ENCODE data around the gene PITPNC1.

- TF ChIP-seq CTCF (IDR thresholded peaks at IDR 0.05; ENCODE audit: insufficient read depth, low read depth, low read length) (no peak), EZH2 (IDR thresholded peaks at IDR 0.05; ENCODE audit: insufficient read depth, low read length) (no peak)
These were observed 93.1 kb downstream of the PITPNC1 start for GRCh38 chr17:67470163-67470562.
